Stimulated activated CD8-positive, alpha-beta memory T cell treated with anti-CD3 and anti-CD28 coated beads, Interleukin-15, amount 100 ng/mL, for 1 hour (primary cell): Measurements from ENCODE around the gene MTMR2.

Experiments used
- DNase-seq: peaks from one replicate; pipeline ENCODE4 v3.0.0-alpha.2; 2020; ENCODE audit warnings: low read depth

The MTMR2 gene

GRCh38 chr11:95918056-95918455 lies 5.9 kb downstream of the MTMR2 start:
- DNase-seq = no peak

- no peak for DNase-seq
Observed at GRCh38 chr11:95917193-95918036, 6.5 kb downstream of the MTMR2 start.

GRCh38 chr11:95916049-95916448 lies 7.9 kb downstream of the MTMR2 start:
- no peak for DNase-seq

- no peak for DNase-seq
Observed at GRCh38 chr11:95915051-95915450, 8.9 kb downstream of the MTMR2 start.

GRCh38 chr11:95913830-95914615 lies 9.9 kb downstream of the MTMR2 start:
- DNase-seq = no peak

GRCh38 chr11:95912902-95913560 lies 10.9 kb downstream of the MTMR2 start:
- no peak for DNase-seq

GRCh38 chr11:95911369-95911759 lies 12.5 kb downstream of the MTMR2 start:
- no peak for DNase-seq

- DNase-seq = no peak
Observed at GRCh38 chr11:95910638-95911368, 13.1 kb downstream of the MTMR2 start.

- DNase-seq = no peak
Observed at GRCh38 chr11:95908826-95909225, 15.1 kb downstream of the MTMR2 start.

- DNase-seq = no peak
Observed at GRCh38 chr11:95907476-95907875, 16.4 kb downstream of the MTMR2 start.

GRCh38 chr11:95904009-95904650 lies 19.8 kb downstream of the MTMR2 start:
- DNase-seq = no peak

GRCh38 chr11:95898782-95899181 lies 25.1 kb downstream of the MTMR2 start:
- no peak for DNase-seq

GRCh38 chr11:95897731-95898130 lies 26.2 kb downstream of the MTMR2 start:
- no peak for DNase-seq

GRCh38 chr11:95895815-95896214 lies 28.1 kb downstream of the MTMR2 start:
- DNase-seq = no peak

GRCh38 chr11:95892892-95893570 lies 30.9 kb downstream of the MTMR2 start:
- DNase-seq = no peak

GRCh38 chr11:95892492-95892891 lies 31.4 kb downstream of the MTMR2 start:
- DNase-seq = no peak

- DNase-seq = no peak
Observed at GRCh38 chr11:95891423-95892170, 32.3 kb downstream of the MTMR2 start.

GRCh38 chr11:95888852-95889251 lies 35.1 kb downstream of the MTMR2 start:
- no peak for DNase-seq

GRCh38 chr11:95888439-95888838 lies 35.5 kb downstream of the MTMR2 start:
- DNase-seq = no peak

- no peak for DNase-seq
Observed at GRCh38 chr11:95886462-95886861, 37.4 kb downstream of the MTMR2 start.
